SK-N-MC (cell line): Measurements from ENCODE around the gene TLR10.

Experiments used
- EZH2 ChIP-seq: fragments of 200-600 bp; sonication (generic); IDR thresholded peaks from one replicate; pipeline ENCODE4 v1.6.1; 2017; ENCODE audit warnings: antibody characterized with exemption
- FOXP2 ChIP-seq: optimal IDR thresholded peaks from 2 replicates; pipeline ENCODE3; 2011; ENCODE audit warnings: mild to moderate bottlenecking, moderate library complexity; ENCODE audit not compliant: insufficient read depth; ENCODE audit errors: extremely low read length, control extremely low read depth
- POLR2AphosphoS5 ChIP-seq: IDR thresholded peaks from 2 replicates; pipeline ENCODE4 v1.6.1; 2012; ENCODE audit warnings: mild to moderate bottlenecking, low read depth, low read length, borderline replicate concordance

DNA sequence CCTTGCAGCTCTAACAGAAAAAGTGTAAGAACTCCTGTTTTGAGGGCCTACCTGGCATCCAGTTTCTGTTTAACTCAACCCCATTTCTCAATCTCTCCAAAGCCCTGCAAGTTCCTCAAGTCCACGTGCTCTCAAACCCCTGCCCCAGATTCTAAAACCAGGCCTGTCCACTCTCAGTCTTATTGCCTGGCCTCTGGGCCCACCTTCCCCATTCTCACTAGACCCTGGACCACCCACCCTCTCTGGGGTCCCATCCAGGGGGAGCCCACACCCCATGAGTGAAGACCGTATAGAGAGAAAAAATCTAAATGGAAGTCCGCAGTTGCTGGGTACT lies 58.3 kb downstream of the TLR10 start:
- TF ChIP-seq POLR2AphosphoS5 (no peak), EZH2 (no peak), FOXP2 (no peak)
